DND-41 (cell line): Measurements from ENCODE around the gene MORN4.

Experiments used
- EZH2 ChIP-seq: IDR thresholded peaks from 3 replicates; pipeline ENCODE4 v1.6.1; 2012; ENCODE audit warnings: borderline replicate concordance, low read depth, mild to moderate bottlenecking, moderate library complexity, low read length, inconsistent platforms; ENCODE audit not compliant: severe bottlenecking
- TF ChIP-seq, protein P1 (sequence below): IDR thresholded peaks from 2 replicates; pipeline ENCODE4 v1.5.1; 2012; ENCODE audit warnings: borderline replicate concordance, low read length, moderate library complexity, mild to moderate bottlenecking; ENCODE audit not compliant: poor library complexity, severe bottlenecking; ENCODE audit errors: extremely low read depth

DNA sequence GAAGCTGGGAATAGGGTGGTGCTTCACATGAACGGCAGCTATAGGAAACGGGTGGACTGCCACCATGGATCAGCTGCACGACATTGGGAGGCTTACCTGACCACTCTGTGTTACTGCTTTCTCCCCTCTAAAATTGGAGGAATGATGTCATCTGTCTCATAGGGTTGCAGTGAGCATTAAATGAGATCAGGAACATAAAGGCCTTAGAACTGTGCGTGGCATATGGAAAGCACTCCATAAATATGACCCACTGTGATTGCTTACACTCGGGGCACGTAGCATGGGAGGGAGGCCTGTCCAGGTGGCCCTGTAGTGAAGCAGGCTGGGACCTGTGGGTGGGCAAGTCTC lies 34.1 kb downstream of the MORN4 start:
- TF ChIP-seq, protein P1, sequence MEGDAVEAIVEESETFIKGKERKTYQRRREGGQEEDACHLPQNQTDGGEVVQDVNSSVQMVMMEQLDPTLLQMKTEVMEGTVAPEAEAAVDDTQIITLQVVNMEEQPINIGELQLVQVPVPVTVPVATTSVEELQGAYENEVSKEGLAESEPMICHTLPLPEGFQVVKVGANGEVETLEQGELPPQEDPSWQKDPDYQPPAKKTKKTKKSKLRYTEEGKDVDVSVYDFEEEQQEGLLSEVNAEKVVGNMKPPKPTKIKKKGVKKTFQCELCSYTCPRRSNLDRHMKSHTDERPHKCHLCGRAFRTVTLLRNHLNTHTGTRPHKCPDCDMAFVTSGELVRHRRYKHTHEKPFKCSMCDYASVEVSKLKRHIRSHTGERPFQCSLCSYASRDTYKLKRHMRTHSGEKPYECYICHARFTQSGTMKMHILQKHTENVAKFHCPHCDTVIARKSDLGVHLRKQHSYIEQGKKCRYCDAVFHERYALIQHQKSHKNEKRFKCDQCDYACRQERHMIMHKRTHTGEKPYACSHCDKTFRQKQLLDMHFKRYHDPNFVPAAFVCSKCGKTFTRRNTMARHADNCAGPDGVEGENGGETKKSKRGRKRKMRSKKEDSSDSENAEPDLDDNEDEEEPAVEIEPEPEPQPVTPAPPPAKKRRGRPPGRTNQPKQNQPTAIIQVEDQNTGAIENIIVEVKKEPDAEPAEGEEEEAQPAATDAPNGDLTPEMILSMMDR, result no peak
- TF ChIP-seq EZH2, result no peak
